ENCODE data around the gene MAN2A1.

MAN2A1 gene

GRCh38 chr5:109689740-109690241 is at the start of gene MAN2A1:
TSS of gene MAN2A1 (plus strand) at chr5:109689927. CDS start at chr5:109690418, 491 bp downstream.
- H3K4me3 ChIP-seq (ENCODE audit: low read depth, low read length) = peak within 1 kb of the TSS; percentile 94
- no peak for DNase-seq (ENCODE audit: low read depth)

DNA sequence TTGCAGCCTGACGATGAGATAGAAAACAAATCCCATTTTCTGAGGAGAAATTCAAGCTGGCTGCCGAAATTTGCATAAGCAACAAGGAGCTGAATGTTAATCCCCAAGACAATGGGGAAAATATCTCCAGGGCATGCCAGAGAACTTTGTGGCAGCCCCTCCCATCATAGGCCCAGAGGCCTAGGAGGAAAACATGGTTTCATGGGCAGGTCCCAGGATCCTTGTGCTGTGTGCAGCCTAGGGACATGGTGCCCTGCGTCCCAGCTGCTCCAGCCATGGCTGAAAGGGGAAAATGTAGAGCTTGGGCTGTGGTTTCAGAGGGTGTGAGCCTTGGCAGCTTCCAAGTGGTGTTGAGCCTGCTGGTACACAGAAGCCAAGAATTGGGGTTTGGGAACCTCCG is 48.8 kb upstream of the MAN2A1 start:
- H3K4me3 ChIP-seq (ENCODE audit: low read depth, low read length) = no peak overlapping the region
- no peak for DNase-seq (ENCODE audit: low read depth)

DNA sequence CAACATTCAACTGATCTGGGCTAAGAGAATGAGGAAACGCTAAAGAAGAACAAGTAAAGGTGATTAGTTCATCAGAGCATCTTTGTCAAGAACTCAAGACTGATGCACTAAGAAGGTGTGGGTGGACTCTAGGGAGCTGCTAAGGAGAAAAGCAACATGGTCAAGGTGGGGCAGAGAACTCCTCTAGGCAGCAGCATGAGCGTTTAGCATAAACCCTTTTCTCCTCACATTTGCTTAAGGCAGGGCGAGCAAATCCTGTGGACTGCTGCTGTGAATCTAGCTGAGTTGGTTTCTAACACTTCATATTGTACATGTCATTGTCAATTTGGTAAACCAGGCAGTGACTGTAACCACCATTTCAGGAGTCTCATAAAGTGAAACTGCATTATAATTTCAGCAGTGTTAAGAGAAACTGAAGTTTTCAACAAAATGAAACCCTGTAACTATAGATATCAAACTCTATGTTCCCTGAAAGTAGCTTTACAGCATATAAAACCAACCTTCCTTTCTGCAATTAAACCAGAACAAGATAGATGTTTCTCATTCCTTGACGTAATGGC is 45.9 kb upstream of the MAN2A1 start:
- H3K4me3 ChIP-seq (ENCODE audit: low read depth, low read length) = no peak overlapping the region

GRCh38 chr5:109644829-109645228 is 44.9 kb upstream of the MAN2A1 start:
- no peak for DNase-seq (ENCODE audit: low read depth)
- H3K4me3 ChIP-seq (ENCODE audit: low read depth, low read length) = no peak overlapping the region

More for the DNA sequence above, 45.9 kb upstream of the MAN2A1 start:
- DNase-seq (ENCODE audit: low read depth) = no peak

DNA sequence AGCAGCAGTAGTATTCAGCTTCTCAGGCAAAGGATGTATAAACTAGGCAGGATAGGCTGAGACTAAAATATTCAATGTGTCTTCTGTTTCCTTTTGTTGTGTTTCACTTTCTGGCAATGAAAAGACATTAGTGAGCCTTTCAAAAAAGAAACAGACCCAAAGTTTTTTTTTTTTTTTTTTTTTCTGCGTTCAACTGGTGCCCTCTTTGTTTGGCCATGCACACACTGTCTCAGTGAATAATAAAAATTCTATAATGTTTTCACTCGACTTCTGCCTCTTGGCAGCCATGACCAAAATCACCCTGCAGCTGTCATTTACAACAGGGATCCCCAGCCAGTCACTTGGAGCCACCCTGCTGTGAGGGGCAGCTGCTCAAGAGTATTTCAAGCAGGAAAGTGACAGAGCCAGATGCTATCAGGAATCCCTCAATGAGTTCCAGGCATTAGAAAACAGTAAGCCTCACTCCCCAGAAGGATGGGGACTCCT is 44.0 kb upstream of the MAN2A1 start:
- peak; percentile 52 for DNase-seq (ENCODE audit: low read depth)
- no peak overlapping the region for H3K4me3 ChIP-seq (ENCODE audit: low read depth, low read length)

DNA sequence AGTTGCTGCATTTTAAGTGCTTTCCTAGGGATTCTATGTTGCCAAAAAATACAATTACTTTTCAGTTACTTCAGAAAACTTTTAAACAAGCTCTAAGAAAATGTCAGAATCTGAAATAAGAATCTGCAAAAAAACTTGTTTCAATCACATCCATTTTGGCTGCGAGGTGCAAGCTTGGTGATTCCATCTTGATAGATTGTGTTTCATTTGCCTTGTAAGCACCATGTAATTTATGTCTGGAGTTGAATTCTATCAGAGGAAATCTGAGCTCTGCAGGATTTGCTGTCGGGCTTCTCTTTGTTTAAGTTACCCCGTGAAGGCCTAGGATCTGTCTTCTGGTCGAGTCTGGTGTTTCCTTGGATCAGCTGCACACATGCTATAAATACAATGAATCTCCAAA is 40.4 kb upstream of the MAN2A1 start:
- DNase-seq (ENCODE audit: low read depth) = no peak
- no peak overlapping the region for H3K4me3 ChIP-seq (ENCODE audit: low read depth, low read length)

GRCh38 chr5:109650493-109650892 is 39.2 kb upstream of the MAN2A1 start:
- DNase-seq (ENCODE audit: low read depth) = no peak
- H3K4me3 ChIP-seq (ENCODE audit: low read depth, low read length) = no peak overlapping the region

DNA sequence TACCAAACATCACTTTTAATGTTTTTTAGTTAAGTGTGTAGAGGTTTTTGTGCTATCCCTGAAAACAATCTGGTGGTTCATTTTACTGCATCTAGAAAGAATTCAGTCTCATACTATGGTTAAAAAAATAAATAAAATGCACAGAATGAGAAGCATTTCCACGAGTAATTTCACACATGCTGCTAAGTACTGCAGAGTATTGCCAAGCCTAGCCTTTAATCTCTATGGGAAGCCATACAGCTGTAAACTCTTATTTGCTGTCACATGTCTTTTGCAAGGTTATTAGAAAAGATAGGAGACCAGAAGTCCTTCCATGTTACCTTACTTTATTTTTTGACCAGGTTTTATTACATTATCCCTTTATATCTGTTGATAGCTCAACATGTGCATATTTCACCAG is 37.6 kb upstream of the MAN2A1 start:
- no peak overlapping the region for H3K4me3 ChIP-seq (ENCODE audit: low read depth, low read length)
- DNase-seq (ENCODE audit: low read depth) = no peak

- DNase-seq (ENCODE audit: low read depth) = no peak
- no peak overlapping the region for H3K4me3 ChIP-seq (ENCODE audit: low read depth, low read length)
Observed at GRCh38 chr5:109653042-109653441, 36.7 kb upstream of the MAN2A1 start.

DNA sequence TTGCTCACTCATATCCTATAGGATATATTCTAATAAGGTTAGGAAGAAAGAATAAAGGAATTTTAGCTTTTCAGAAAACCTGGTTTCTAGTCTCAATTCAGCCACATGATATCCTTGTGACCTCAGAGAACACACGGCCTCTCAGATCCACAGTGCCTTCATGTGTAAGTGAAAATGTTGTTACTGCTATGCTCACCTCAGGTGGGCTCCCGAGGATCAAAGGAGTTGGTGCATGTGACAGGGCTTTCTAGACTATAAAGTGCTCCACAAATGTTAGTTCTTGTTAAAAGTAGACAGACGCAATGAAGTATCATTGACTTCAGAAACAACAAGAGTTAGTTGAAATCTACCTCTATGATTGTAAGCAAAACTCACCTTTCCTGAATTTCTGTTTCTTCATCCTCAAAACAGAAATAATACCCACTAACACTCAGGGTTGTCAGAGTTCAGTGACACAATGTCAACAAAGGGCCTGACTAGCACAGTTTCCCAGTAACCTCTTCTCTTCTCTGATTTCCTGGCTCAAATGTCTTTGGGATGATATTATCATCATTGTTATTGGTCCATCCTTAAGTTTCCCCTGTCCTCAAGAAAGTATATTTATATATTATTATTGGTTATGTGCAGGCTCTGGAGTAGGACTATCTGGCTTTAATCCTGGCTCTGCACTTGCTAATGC is 36.0 kb upstream of the MAN2A1 start:
- no peak overlapping the region for H3K4me3 ChIP-seq (ENCODE audit: low read depth, low read length)
- no peak for DNase-seq (ENCODE audit: low read depth)

GRCh38 chr5:109654455-109654854 is 35.3 kb upstream of the MAN2A1 start:
- no peak for DNase-seq (ENCODE audit: low read depth)
- no peak overlapping the region for H3K4me3 ChIP-seq (ENCODE audit: low read depth, low read length)

DNA sequence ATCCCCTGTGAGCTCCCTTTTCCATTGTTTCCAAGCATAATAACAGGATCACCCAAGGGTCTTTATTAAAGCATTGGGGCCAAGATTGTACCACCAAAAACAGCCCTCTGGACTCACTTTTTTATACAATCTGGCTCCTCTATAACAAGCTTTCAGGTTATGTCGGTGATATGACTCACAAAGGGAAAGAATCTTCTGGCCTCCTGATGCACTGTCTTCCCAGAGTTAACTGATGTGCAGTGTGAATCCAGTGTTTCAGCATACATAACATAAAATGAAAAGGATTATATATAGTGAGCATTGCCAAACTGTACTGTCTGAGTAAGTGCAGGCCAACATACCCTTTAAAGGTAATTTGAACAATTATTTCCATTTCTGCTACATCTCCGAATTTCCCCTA is 33.9 kb upstream of the MAN2A1 start:
- no peak overlapping the region for H3K4me3 ChIP-seq (ENCODE audit: low read depth, low read length)
- no peak for DNase-seq (ENCODE audit: low read depth)

- DNase-seq (ENCODE audit: low read depth) = peak; percentile 60
- no peak overlapping the region for H3K4me3 ChIP-seq (ENCODE audit: low read depth, low read length)
Observed at GRCh38 chr5:109656829-109657228, 32.9 kb upstream of the MAN2A1 start.

- no peak for DNase-seq (ENCODE audit: low read depth)
- no peak overlapping the region for H3K4me3 ChIP-seq (ENCODE audit: low read depth, low read length)
Observed at GRCh38 chr5:109659901-109660300, 29.8 kb upstream of the MAN2A1 start.

DNA sequence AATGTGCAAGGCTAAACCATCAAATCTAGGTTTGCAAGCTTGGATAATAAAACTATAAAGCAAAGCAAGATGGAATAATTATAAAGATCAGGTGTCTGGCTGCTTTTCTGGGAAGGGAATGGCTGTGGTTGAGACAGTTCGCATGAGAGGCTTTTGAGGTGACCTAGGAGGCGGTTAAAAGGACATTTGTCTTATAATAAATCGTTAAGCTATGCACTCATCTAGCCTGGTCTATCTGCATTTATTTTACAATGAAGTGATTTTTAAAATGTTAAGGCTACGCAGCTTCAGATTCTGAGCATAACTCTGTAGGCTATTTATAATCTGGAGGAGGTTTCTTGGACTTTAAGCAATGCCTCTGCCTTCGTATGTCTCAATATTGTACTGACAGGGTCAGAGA is 29.4 kb upstream of the MAN2A1 start:
- no peak overlapping the region for H3K4me3 ChIP-seq (ENCODE audit: low read depth, low read length)
- DNase-seq (ENCODE audit: low read depth) = no peak

DNA sequence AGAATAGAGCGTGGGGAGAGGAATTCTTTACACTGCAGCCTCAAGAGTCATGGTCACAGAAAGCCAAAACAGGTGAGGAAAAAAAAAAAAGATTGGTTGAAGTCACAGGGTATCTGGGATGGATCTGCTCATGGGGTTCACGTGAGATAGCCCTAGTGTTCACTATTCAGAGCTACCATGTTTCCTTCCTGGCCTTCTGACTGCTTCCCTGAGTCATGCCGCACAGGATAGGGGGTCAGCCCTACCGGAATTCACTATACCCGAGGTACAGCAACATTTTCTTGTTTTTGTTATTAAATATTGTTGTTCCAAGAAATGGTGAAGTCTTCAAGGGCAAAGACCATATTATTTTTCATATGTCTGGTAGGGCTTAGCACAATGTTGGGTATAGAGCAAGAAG is 21.5 kb upstream of the MAN2A1 start:
- DNase-seq (ENCODE audit: low read depth) = no peak

GRCh38 chr5:109668668-109669422 is 20.9 kb upstream of the MAN2A1 start:
- DNase-seq (ENCODE audit: low read depth) = no peak
- no peak overlapping the region for H3K4me3 ChIP-seq (ENCODE audit: low read depth, low read length)

More for the DNA sequence above, 21.5 kb upstream of the MAN2A1 start:
- H3K4me3 ChIP-seq (ENCODE audit: low read depth, low read length) = no peak overlapping the region

DNA sequence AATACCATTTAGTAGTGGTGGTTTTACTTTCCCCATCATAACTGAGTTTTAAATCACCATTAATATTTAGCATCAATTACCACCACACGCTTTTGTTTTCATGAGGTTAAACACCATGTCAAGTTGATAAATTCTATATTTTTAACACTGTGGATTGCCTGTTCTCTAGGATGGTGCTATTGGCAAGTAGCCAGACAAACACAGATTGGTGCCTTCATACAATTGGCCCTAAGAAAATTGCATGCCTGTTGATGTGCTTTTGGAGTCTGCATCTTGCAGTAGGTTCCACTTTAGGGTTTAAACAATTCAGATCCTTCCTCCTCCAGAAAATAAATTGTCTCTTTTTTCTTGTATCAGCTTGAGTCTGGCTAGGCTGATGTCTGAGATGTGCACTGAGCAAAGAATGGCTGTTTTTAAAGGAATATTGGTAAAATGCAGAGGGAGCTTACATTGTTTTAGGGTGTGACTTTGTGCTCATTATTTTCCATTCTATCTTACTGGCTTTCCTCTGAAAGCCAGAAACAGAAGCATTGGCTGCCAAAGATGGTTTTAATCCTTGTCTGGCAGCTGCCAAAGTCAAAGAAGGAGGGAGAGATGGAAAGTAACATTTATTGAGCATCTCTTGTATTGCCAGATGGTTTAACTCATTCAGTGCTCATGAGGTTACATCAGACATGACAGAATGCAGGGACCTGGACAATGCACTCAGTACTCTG is 19.6 kb upstream of the MAN2A1 start:
- H3K4me3 ChIP-seq (ENCODE audit: low read depth, low read length) = no peak overlapping the region
- DNase-seq (ENCODE audit: low read depth) = no peak

DNA sequence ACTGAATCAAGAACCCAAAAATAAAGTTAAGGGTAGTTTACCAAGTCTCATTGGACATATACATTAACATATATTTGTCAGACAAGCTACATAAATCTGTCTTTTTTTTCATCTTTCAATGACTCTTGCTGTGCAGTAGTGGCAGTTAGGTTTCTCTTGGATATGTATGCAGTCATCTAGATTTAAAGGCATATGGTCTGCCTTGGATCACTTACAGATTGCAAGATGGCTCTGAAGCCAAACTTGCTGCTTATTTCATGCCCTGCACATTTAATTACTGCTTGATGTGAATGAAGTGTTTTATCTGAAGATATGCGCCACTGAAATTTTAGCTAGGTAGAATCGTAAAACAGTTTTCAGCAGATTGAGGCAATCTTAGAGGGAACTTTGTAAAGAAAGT is 18.6 kb upstream of the MAN2A1 start:
- DNase-seq (ENCODE audit: low read depth) = no peak
- no peak overlapping the region for H3K4me3 ChIP-seq (ENCODE audit: low read depth, low read length)

DNA sequence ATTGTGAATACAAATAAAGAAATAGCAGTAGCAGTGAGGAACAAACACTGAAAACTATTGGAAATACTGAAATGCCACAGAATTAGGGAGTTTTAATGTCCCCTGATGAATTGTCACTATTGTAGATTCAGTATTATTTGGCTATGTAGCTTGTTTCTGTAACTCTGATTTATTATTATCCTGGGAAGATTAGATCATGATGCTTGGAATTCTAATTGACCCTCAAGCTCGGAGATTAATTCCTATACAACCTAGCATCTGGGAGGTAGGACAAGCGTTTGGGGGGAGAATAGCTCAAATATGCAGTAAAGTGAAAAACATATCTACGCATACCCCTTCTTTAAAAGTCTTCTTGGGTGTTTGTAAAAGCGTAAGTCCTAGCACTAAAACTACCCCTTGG is 15.1 kb upstream of the MAN2A1 start:
- H3K4me3 ChIP-seq (ENCODE audit: low read depth, low read length) = no peak overlapping the region
- no peak for DNase-seq (ENCODE audit: low read depth)

Measured in skeletal muscle cell (primary cell).